ENCODE results near the gene GPR155.
"Not testable (repeated sequence)": the region's sequence is repeated elsewhere in the genome, so short reads cannot be mapped to it uniquely, and the experiment has no call there.

GPR155 gene

DNA sequence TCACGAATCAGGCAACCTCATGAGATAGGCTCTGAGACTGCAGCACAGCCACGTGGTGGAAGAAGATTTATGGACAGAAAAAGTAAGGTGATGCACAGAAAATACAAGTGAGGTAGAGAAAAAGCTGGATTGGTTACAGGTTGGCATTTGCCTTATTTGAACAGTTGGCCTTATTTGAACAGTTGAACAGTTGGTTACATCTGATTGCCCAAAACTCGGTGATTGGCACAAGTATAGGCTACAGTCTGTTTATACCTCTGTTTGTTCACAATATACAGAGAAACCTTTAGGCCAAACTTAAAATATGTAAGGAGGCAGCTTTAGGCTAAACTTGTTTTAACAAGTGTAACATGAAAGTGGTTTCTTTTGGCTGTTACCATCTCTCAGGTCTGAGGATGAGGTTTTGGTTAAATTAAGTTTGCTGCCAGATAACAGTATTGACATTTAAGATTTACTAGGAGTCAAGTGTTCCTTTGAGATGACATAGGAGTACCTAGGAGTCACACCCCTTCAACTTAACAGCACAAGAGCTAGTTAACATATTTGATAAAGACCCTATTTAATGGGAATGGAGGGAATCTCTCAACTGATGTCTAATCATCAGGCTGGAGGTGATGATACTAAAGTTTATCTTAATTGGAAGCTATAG, 16.5 kb upstream of the GPR155 start:
- DNase-seq (ENCODE audit: low spot score), result no peak
- H3K4me3 Mint-ChIP-seq, result no peak overlapping the region
- peaks cover 2% of the 10 kb centered on the region for H3K36me3 Mint-ChIP-seq (ENCODE audit: low read depth)
- peaks cover 12% of the 10 kb centered on the region for H3K9me3 Mint-ChIP-seq
- H3K27ac Mint-ChIP-seq, result no peak overlapping the region
- peaks cover 1% of the 10 kb centered on the region for H3K4me1 Mint-ChIP-seq (ENCODE audit: low read depth)
- peaks cover 7% of the 10 kb centered on the region for H3K27me3 Mint-ChIP-seq (ENCODE audit: low read depth)

DNA sequence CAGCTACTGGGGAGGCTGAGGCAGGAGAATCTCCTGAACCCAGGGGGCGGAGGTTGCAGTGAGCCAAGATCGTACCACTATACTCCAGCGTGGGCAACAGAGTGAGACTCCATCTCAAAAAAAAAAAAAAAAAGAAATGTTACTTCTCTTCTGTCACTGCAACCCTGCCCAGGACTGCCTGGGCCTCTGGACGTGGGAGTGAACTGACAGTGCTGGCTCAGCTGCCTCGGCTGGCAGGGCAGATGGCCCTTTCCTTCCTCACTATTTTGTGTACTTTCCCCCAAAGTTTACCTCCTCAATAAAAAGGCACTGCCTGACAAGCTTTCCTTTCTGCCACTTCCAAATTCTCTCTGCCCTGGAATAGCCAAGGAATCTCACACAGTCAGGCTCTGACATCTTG, 12.5 kb upstream of the GPR155 start:
- DNase-seq (ENCODE audit: low spot score), result no peak
- Mint-ChIP-seq H3K36me3 (ENCODE audit: low read depth) (no peaks in the 10 kb centered on the region), H3K9me3 (no peaks in the 10 kb centered on the region), H3K4me1 (ENCODE audit: low read depth) (peaks cover 12% of the 10 kb centered on the region), H3K27ac (no peak overlapping the region), H3K4me3 (no peak overlapping the region), H3K27me3 (ENCODE audit: low read depth) (peaks cover 7% of the 10 kb centered on the region)

DNA sequence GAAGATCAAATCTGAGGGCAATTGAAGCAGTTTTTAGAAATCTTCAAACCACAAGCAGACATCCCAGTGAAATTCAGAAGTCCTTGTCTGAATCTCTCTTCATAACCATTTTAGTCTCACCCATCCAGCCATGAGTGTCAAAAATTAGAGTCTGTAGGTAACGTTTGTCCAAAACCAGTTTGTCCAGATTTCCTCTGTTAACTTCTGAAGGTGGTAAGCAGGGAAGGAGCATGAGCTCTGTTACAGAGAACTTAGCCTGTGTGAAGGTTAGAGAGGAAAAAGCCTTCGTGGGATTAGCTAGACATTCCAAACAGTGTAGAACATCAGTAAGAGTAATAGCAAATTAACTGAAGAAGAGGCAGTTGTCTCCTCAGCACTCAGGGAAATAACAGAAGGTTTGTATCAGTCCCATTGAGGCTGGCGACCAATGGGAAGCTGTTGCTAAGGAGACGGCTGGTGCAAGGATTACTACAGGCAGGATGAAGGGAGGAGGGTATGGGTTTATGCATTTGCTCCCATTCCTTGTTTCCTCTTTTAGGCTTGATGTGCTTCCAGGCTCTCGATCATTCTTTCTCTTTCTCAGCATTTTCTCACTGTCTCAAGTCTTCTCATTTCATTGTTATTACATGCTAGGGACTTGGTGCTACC, 8.7 kb upstream of the GPR155 start:
- no peak for DNase-seq (ENCODE audit: low spot score)
- H3K4me3 Mint-ChIP-seq, result no peak overlapping the region
- H3K27ac Mint-ChIP-seq, result peak overlapping the region; percentile 17
- peaks cover 42% of the 10 kb centered on the region for H3K4me1 Mint-ChIP-seq (ENCODE audit: low read depth)
- no peaks in the 10 kb centered on the region for H3K9me3 Mint-ChIP-seq
- no peaks in the 10 kb centered on the region for H3K36me3 Mint-ChIP-seq (ENCODE audit: low read depth)
- peaks cover under 1% of the 10 kb centered on the region for H3K27me3 Mint-ChIP-seq (ENCODE audit: low read depth)

DNA sequence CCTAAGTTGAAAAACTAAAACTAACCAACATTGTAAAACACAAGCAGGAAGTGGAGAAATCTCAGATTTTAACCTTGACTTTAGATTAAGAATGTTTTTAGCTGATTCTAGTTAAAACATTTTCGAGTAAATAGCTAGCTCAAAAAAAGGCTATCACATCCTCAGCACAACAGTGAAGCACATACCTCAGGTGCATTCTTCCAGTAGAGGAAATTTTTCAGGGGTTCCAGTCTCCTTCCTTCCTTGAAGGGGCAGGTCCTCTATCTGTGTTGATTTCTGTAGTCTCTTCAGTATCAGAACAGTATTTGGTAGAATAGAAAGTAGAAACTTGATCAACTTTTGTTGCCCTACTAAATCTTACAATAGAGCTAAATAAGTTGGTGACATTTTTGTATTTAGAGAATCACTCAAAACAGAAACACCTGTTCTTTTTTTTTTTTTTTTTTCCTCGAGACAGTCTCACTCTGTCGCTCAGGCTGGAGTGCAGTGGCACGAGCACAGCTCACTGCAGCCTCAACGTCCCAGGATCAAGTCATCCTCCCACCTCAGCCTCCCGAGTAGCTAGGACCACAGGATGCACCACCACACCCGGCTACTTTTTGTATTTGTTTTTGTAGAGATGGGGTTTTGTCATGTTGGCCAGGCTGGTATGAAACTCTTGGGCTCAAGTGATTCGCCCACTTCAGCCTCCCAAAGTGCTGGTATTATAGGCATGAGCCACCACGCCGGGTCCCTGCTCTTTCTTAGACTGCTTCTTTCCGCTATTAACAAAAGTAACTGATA, 6.9 kb upstream of the GPR155 start:
- peak overlapping the region; percentile 96 for H3K27ac Mint-ChIP-seq
- no peak for DNase-seq (ENCODE audit: low spot score)
- H3K27me3 Mint-ChIP-seq (ENCODE audit: low read depth), result no peaks in the 10 kb centered on the region
- no peaks in the 10 kb centered on the region for H3K9me3 Mint-ChIP-seq
- H3K36me3 Mint-ChIP-seq (ENCODE audit: low read depth), result no peaks in the 10 kb centered on the region
- peaks cover 56% of the 10 kb centered on the region for H3K4me1 Mint-ChIP-seq (ENCODE audit: low read depth)
- H3K4me3 Mint-ChIP-seq, result peak overlapping the region; percentile 81

DNA sequence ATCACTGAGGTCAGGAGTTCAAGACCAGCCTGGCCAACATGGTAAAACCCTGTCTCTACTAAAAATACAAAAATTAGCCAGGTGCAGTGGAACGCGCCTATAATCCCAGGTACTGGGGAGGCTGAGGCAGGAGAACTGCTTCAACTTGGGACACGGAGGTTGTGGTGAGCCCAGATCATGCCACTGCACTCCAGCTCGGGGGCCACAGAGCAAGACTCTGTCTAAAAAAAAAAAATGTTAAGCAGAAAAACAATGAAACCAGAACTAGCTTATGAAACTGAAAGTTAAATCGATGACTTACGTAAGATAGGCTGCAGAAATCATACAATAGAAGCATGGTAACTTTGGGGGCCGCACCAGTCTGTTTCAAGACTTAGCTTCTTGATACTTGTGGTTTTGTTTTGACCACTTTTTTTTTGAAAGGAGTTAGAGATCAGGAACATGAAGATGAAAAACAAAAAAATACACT, 6.2 kb upstream of the GPR155 start:
- Mint-ChIP-seq H3K4me3 (peak overlapping the region; percentile 81), H3K4me1 (ENCODE audit: low read depth) (peaks cover 63% of the 10 kb centered on the region), H3K27me3 (ENCODE audit: low read depth) (no peaks in the 10 kb centered on the region), H3K36me3 (ENCODE audit: low read depth) (no peaks in the 10 kb centered on the region), H3K9me3 (no peaks in the 10 kb centered on the region), H3K27ac (peak overlapping the region; percentile 96)
- DNase-seq (ENCODE audit: low spot score), result peak; percentile 46

DNA sequence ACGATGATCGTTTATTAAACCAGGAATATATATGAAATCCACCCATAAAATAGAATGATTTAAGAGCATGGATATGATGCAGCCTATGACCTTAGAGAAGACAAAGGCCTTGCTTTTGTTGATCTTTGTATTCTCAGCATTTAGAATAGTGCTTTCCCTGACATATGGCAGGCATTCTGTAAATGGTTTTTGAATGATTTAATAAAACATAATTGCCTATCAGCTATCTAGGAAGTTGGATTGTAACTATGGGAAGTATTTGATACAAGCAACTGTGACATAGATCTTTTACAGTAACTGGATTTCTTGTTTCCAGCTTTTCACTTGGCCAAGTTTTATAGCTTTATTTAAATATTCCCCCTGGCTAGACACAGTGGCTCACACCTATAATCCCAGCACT, 5.1 kb upstream of the GPR155 start:
- Mint-ChIP-seq H3K27ac (no peak overlapping the region), H3K27me3 (ENCODE audit: low read depth) (no peaks in the 10 kb centered on the region), H3K36me3 (ENCODE audit: low read depth) (no peaks in the 10 kb centered on the region), H3K9me3 (no peaks in the 10 kb centered on the region), H3K4me3 (peak overlapping the region; percentile 29), H3K4me1 (ENCODE audit: low read depth) (peaks cover 68% of the 10 kb centered on the region)
- DNase-seq (ENCODE audit: low spot score), result no peak

DNA sequence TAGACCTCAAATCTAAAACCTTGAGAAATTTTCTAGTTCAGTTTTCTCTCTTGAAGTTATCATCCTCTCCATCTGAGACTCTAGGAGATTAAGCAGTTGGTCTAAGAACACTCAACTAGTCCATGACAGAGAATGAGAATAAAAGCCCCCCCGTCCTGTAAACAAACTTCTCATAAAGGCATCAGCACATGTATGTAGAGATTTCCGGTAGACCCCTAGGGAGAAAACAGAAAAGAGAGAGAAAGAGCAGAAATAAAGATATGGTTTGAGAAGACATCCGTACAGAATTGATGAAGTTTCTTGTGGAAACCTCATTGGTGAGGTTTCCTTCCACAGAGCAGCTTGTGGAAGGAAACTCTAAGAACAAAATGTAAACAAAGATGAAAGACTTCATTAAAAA, 3.2 kb upstream of the GPR155 start:
- Mint-ChIP-seq H3K9me3 (no peaks in the 10 kb centered on the region), H3K4me3 (peak overlapping the region; percentile 82), H3K27me3 (ENCODE audit: low read depth) (peaks cover 4% of the 10 kb centered on the region), H3K36me3 (ENCODE audit: low read depth) (peaks cover under 1% of the 10 kb centered on the region), H3K4me1 (ENCODE audit: low read depth) (peaks cover 72% of the 10 kb centered on the region), H3K27ac (peak overlapping the region; percentile 94)
- DNase-seq (ENCODE audit: low spot score), result no peak

DNA sequence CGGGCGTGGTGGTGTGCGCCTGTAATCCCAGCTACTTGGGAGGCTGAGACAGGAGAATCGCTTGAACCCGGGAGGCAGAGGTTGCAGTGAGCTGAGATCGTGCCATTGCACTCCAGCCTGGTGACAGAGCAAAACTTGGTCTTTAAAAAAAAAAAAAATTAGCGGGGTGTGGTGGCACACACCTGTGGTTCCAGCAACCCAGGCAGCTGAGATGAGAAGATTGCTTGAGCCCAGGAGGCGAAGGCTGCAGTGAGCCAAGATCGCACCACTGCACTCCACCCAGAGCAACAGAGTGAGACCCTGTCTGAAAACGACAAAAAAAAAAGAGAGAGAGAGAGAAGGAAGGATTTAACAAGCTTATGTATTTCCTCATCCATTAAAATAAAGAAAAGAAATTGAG, 2.7 kb upstream of the GPR155 start:
- Mint-ChIP-seq H3K27ac (peak overlapping the region; percentile 94), H3K4me3 (peak overlapping the region; percentile 82), H3K4me1 (ENCODE audit: low read depth) (peaks cover 74% of the 10 kb centered on the region)
- not testable (repeated sequence) for H3K36me3 Mint-ChIP-seq (ENCODE audit: low read depth); H3K27me3 Mint-ChIP-seq (ENCODE audit: low read depth); DNase-seq (ENCODE audit: low spot score); H3K9me3 Mint-ChIP-seq

DNA sequence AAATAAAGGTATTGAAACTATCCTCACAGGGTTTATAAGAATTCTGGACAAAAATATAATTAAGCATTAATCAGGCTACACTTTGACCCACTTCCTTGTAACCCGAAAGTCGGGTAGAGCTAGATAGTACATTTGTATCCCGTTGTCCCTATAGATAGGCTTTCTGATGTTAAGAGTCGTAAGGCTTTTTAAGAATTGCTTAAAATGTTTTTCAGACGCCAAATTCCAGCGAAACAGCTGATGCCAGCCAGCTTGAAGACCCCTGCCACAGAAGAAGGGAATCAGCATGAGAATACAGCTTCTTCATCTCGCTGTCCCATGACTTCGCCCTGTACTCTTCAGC, 962 bp upstream of the GPR155 start:
- peaks cover 63% of the 10 kb centered on the region for H3K4me1 Mint-ChIP-seq (ENCODE audit: low read depth)
- H3K27me3 Mint-ChIP-seq (ENCODE audit: low read depth), result peaks cover 4% of the 10 kb centered on the region
- no peak overlapping the region for H3K27ac Mint-ChIP-seq
- peak overlapping the region; percentile 38 for H3K4me3 Mint-ChIP-seq
- peaks cover 5% of the 10 kb centered on the region for H3K36me3 Mint-ChIP-seq (ENCODE audit: low read depth)
- no peaks in the 10 kb centered on the region for H3K9me3 Mint-ChIP-seq
- DNase-seq (ENCODE audit: low spot score), result no peak

DNA sequence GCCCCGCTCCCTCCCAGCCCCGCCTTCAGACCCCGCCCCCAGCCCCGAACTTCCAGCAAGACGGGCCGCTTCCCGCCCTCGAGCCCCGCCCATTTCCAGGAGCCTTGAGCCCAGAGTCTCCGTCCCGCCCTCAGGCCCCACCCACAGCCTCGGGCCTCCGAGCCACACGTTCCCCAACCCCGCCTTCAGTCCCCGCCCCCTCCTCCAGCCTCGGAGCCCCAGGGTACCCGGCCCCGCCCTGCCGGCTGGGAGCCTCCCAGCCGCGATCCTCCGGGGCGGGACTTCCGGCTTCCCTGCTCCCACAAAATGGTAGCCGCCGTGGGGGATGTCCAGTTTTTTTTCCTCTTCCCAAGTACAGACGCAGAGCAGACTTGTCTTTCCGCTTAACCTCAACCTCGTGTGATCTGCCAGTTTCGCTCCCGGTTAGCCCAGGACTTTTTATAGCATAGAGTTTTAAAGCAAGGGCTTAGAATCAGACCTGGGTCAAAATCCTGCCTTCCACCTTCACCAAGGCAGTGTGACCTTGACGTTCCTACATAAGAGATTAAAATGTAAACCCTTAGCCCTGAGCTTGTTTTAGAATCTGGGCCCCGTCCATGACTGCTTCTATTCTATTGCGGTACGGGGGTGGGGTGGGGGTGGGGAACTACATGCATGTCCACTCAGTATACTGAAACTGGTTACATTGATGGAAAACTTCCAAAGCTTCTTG, 435 bp upstream of the GPR155 start:
- H3K4me3 Mint-ChIP-seq, result peak overlapping the region; percentile 99
- peak; percentile 88 for DNase-seq (ENCODE audit: low spot score)
- peaks cover 4% of the 10 kb centered on the region for H3K27me3 Mint-ChIP-seq (ENCODE audit: low read depth)
- H3K36me3 Mint-ChIP-seq (ENCODE audit: low read depth), result peaks cover 9% of the 10 kb centered on the region
- H3K27ac Mint-ChIP-seq, result peak overlapping the region; percentile 78
- H3K4me1 Mint-ChIP-seq (ENCODE audit: low read depth), result peaks cover 60% of the 10 kb centered on the region
- no peaks in the 10 kb centered on the region for H3K9me3 Mint-ChIP-seq

DNA sequence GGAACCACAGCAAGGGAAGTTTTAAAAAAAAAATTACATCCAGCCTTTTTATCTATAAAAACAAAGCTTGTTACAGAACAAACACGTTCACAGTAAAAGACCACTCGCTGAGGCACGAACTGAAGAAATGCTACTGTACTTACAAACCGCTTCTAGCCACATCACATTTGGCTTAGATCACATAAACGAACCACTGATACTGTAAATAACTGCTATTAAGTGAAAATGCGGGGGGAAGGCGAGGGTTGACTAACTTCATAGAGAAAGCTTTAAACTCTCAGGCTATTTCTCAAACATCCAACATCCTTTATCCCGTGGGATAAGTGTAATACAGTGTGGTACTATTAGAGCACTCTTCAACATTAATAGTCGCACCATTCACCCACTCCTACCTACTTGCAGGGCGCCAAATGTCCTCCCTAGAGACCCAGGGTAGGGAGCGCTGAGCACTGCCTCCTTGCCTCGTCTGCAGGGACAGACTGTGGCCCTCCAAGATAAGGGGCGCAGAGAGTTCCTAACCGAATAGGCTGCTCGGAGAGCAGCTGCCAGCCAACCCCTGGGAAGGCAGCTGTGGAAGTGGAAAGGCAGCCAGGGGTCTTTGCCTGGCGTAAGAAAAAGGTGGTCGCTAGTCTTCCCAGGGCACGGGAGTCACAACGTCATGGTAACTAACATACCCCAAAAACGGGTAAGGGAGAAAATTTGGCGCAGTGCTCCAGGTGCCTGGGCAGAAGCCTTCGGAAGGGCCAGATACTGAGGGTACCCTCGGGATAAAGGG, 854 bp downstream of the GPR155 start:
- peaks cover 49% of the 10 kb centered on the region for H3K4me1 Mint-ChIP-seq (ENCODE audit: low read depth)
- H3K27ac Mint-ChIP-seq, result peak overlapping the region; percentile 87
- peak overlapping the region; percentile 99 for H3K4me3 Mint-ChIP-seq
- H3K36me3 Mint-ChIP-seq (ENCODE audit: low read depth), result peaks cover 16% of the 10 kb centered on the region
- DNase-seq (ENCODE audit: low spot score), result peak; percentile 12
- H3K9me3 Mint-ChIP-seq, result no peaks in the 10 kb centered on the region
- H3K27me3 Mint-ChIP-seq (ENCODE audit: low read depth), result peaks cover 4% of the 10 kb centered on the region

DNA sequence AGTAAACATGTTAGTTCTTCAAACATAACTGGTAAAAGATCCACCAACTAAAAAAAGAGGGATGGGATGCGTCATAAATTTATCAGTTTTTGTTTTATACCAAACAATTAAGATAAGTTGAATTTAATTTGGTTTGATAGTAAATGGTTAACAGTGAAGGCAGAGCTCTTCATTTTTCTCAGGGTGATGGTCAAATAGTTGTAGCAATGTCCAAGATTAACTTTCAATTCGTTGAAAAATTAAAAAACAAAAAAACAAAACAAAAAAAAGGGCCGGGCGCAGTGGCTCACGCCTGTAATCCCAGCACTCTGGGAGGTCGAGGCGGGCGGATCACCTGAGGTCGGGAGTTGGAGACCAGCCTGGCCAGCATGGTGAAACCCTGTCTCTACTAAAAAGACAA, 1.8 kb downstream of the GPR155 start:
- H3K27me3 Mint-ChIP-seq (ENCODE audit: low read depth); DNase-seq (ENCODE audit: low spot score); H3K27ac Mint-ChIP-seq; H3K9me3 Mint-ChIP-seq: not testable (repeated sequence)
- Mint-ChIP-seq H3K4me3 (peak overlapping the region; percentile 99), H3K36me3 (ENCODE audit: low read depth) (peaks cover 16% of the 10 kb centered on the region), H3K4me1 (ENCODE audit: low read depth) (peaks cover 42% of the 10 kb centered on the region)

DNA sequence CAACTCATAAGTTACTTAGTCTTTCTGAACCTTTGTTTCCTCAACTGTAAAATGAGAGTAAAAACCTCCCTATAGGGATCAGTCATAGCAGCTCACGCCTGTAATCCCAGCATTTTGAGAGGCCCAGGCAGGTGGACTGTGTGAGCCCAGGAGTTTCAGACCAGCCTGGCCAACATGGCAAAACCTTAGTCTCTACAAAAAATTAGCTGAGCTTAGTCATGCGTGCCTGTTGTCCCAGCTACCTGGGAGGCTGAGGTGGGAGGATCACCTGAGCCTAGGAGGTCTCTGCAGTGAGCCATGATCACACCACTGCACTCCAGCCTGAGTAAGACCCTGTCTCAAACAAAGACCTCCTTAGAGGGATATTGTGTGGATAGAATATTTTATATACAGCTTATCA, 2.3 kb downstream of the GPR155 start:
- Mint-ChIP-seq H3K27ac (no peak overlapping the region), H3K4me1 (ENCODE audit: low read depth) (peaks cover 37% of the 10 kb centered on the region)

More for the DNA sequence above, 2.3 kb downstream of the GPR155 start:
- no peak for DNase-seq (ENCODE audit: low spot score)
- no peaks in the 10 kb centered on the region for H3K9me3 Mint-ChIP-seq
- peak overlapping the region; percentile 99 for H3K4me3 Mint-ChIP-seq
- H3K36me3 Mint-ChIP-seq (ENCODE audit: low read depth), result peaks cover 16% of the 10 kb centered on the region
- peaks cover 4% of the 10 kb centered on the region for H3K27me3 Mint-ChIP-seq (ENCODE audit: low read depth)
